Measurements from ENCODE around the gene TRPV3.
"Not testable (repeated sequence)": the region's sequence is repeated elsewhere in the genome, so short reads cannot be mapped to it uniquely, and the experiment has no call there.

The TRPV3 gene

GRCh38 chr17:3557768-3558583 lies at the start of gene TRPV3:
Gene TRPV3 (minus strand): TSS chr17:3557812. CDS start chr17:3554850, 2,962 bp downstream.
- no peak for FAIRE-seq

GRCh38 chr17:3603870-3604259 lies 46.3 kb upstream of the TRPV3 start:
- FAIRE-seq: no peak

DNA sequence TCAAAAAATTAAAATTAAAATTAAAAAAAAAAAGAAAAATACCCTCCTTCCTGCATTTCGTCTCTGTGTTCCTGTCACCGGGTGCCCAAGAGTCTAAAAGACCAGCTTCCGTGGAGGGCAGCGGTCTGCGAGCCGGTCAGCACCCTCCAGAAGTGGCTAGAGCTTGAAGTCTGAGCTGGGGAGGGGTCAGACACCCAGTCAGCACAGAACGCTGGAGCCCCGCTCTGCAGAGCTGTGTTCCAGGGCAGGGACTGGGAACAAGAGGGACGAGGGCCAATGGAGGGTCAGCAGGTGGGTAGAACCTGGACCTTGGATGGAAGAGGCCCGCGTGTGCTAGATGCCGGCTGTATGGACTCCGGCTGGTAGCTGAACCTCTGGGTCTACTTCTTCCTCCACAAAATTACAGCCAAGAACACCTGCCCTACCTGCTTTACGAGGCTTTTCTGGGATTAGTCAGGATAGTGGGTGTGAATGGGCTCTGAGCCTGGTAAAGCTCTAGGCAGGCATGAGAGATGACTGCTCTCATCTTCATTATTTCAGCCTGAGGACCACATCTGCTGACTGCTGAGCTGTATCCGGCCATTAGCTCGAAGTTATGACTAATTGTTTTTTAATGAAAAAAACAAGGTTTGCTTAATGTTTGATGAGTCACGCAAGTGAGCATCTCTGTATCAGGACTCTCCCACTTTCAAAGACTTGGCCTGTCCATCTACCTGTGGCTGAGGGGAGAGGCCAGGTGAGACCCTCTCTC lies 45.7 kb upstream of the TRPV3 start:
- FAIRE-seq: peak; percentile 90

GRCh38 chr17:3602499-3602898 lies 44.9 kb upstream of the TRPV3 start:
- FAIRE-seq: no peak

DNA sequence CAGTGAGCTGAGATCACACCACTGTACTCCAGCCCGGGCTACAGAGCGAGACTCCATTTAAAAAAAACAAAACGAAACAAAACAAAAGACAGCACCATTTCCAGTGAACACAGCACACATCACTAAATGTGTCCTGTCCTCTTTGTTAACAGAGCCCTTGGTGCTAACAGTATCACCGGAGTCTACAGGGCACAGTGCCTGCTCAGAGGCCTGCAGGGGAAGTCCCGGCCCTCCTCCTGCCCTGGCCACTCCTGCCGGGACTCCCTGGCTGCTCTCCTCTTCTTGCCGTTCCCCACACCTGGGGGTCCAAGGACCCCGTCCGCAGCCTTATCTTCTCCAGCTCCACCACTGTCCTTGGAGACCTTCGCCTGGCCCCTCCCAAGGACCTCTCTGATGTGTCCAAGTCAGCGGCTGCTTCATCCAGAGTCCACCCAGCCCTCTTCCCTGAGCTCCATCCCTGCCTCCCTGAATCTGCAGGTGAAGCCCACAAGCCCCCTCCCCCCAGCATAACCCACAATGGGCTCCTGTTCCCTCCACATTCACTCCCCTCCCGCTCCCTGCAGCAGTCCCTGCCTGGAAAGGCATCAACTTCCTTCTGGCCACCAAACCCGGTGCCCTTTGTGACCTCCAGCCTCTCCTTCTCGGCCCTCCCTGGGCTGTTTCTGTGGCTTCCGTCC lies 43.1 kb upstream of the TRPV3 start:
- no peak for FAIRE-seq

GRCh38 chr17:3598078-3598477 lies 40.5 kb upstream of the TRPV3 start:
- no peak for FAIRE-seq

DNA sequence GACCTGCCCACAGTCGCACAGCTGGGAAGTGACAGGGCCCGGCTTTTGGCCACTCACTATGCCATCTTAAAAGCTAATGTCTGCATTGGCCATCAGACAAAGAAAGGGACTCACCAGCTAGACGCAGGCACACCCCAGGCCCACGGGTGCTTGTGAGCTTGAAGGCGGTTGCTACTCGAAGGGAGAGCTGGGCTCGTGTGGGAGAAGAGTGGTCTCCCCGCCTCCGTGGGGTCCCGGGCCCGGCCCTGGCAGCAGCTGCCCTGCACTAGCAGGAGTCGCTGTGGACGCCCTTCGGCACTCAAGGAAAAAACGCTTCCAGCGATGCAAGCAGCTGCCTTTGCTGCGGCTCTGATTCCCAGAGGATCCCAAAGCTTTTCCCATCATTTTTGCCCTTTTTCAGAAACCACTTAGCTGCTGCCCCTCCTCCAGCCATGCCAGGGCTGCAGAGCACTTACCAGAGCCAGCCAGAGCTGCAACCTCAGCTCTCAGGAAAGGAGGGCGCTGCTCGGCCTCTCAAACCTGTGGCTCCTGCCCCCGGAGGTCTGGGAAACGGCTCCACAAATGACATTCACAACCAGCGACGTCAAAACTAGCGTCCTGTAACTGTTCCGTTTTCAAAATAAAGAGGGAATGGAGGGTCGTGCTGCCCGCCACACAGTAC lies 39.3 kb upstream of the TRPV3 start:
- FAIRE-seq: no peak

- FAIRE-seq: no peak
These were observed 37.4 kb upstream of the TRPV3 start for GRCh38 chr17:3594976-3595375.

DNA sequence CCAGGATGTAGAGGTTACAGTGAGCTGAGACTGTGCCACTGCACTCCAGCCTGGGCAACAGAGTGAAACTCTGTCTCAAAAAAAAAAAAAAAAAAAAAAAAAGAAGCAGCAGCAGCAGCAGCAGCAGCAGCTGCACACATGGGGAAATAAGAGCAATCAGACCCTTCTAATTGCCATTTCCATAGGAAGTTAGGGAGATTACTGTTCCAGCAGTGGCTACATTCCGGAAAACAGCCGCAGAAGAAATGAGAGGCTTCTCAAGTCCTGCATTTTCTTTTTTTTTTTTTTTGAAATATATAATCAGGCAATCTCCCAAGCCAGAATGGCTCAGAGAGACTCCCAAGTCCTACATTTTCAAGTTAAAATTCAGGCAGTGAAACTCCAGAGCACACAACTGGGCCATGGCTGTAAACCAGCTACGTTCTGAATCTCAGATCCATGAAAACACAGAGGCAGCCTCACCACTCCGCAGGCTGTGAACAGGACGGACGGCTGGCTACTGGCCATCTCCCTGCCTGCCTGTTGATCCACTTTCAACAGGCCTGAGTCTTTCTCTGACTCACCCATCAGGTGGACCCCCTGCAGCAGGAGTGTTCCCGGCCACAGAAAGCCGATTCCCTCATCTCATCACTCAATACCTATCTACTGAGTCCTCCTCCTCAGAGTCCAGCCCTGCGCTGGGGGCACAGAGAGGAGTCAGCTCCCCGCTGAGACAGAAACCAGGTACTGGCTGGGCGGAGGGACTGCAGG lies 36.6 kb upstream of the TRPV3 start:
- FAIRE-seq: no peak

- FAIRE-seq: no peak
These were observed 35.8 kb upstream of the TRPV3 start for GRCh38 chr17:3593384-3593783.

- FAIRE-seq: no peak
These were observed 34.7 kb upstream of the TRPV3 start for GRCh38 chr17:3592216-3592860.

DNA sequence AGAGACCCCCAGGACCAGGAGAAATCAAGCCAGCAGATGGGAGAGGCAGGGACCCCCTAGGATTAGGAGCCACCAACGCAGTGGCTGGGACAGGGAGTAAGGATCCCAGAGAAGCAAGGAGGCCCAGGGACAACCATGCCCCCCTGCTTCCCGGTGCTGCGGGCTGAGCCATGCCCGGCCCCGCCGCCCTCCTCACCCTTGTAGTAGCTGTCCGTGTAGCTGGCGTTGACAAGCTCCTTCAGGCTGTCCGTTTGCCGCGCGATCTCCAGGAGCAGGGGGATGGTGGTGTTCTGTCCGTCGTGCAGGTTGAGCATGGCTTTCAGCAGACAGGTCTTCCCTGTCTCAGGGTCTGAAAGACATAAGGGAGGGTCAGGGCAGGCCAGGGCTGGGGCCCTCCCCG lies 33.2 kb upstream of the TRPV3 start:
- no peak for FAIRE-seq

GRCh38 chr17:3590231-3590630 lies 32.6 kb upstream of the TRPV3 start:
- FAIRE-seq: no peak

DNA sequence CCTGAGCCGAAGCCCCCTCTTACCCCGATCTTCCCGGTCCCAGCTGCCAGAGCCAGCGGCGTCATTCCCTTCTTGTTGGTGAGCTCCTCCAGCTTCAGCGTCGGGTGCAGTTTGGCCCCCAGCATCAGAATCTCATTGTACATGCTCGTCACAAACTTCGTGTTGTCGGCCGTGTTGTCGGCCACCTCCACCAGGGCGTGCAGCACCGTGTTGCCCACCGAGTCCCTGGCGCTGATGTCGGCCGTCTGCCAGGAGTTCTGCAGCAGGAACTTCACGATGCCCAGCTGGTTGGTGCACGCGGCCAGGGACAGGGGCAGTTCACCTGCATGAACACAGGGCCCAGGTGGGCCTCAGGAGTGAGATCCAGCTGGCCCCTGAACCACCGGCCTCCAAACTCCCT lies 32.2 kb upstream of the TRPV3 start:
- no peak for FAIRE-seq

GRCh38 chr17:3585826-3586225 lies 28.2 kb upstream of the TRPV3 start:
- no peak for FAIRE-seq

GRCh38 chr17:3583456-3583855 lies 25.8 kb upstream of the TRPV3 start:
- no peak for FAIRE-seq

- FAIRE-seq: no peak
These were observed 25.3 kb upstream of the TRPV3 start for GRCh38 chr17:3582915-3583314.

- FAIRE-seq: not testable (repeated sequence)
These were observed 21.1 kb upstream of the TRPV3 start for GRCh38 chr17:3578667-3579066.

DNA sequence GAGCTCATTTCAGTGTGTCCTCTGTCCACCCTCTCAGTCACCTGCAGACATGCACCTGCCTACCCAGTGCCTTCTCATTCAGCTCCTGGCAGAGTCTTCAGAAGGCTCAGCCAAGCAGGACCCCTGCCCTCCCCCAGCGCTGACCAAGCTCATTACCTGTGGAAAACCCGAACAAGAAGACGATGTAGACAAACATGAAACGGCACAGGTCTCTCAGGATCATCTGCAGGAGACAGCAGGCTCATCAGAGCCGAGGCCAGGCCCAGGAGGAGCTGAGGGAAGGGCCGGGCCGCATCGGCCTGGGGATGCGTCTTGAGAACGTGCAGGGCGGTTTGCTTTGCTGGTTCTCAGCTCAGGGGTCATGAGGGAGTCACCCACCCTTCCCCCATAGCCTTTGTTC lies 19.4 kb upstream of the TRPV3 start:
- FAIRE-seq: no peak

- FAIRE-seq: no peak
These were observed 17.9 kb upstream of the TRPV3 start for GRCh38 chr17:3575511-3575910.

DNA sequence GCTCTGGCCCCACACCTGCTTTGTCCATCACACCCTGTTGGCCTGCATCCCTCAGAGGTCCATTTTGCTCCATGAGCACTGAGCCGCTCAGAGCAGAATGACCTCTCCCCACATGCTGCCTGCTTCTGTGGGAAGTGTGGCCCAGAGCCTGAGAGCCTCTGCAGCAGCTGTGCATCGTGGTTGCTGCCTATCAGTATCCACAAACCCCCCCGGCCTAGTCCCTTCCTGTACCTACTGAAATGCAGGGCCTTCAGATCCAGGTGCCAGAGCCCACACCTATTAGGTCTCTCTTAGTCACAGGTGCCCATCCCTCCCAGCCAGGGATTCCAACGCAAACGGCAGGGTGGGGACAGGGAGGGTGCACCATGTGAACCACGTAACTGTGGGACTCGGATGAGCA lies 16.6 kb upstream of the TRPV3 start:
- FAIRE-seq: no peak
